ENCODE data around the gene CTSC. TPM values are rescaled to one million over a fixed set of nuclear protein-coding genes. Genes with fewer than 3 reads are reported as not detected.
"Not testable (repeated sequence)": the region's sequence is repeated elsewhere in the genome, so short reads cannot be mapped to it uniquely, and the experiment has no call there.

The CTSC gene
- total and polyA plus RNA-seq, 2 of the 13 experiments (the other 11 are each of a cell fraction or from before 2014, with no cell fraction given) = 144 to 210 TPM

DNA sequence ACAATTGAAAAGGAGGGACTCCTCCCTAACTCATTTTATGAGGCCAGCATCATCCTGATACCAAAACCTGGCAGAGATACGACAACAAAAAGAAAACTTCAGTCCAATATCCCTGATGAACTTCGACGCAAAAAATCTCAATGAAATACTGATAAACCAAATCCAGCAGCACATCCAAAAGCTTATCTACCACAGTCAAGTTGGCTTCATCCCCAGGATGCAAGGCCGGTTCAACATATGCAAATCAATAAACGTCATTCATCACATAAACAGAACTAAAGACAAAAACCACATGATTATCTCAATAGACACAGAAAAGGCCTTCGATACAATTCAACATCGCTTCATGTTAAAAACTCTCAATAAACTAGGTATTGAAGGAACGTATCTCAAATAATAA lies 14.7 kb downstream of the CTSC start:
- intact Hi-C loops (cut with micrococcal nuclease; ENCODE audit: unreplicated experiment); POLR2A ChIA-PET; H3K4me1 ChIP-seq (ENCODE audit: insufficient read depth, low read length); in situ Hi-C loops (cut with HindIII; ENCODE audit: extremely low pct_ligation_motif_present, low pct_unique_long_range_greater_than_20kb); H3K4me3 ChIP-seq (replicated peaks in 1 of 3; ENCODE audit: insufficient read depth in 1 of 3, low read depth in 2 of 3, low read length in 3 of 3); H3K36me3 ChIP-seq (replicated peaks in 1 of 2; ENCODE audit: control insufficient read depth in 1 of 2, insufficient read depth in 2 of 2, low read length in 2 of 2); H3K27me3 ChIP-seq (ENCODE audit: control insufficient read depth in 1 of 2, insufficient read depth in 2 of 2, low read length in 2 of 2); H3K79me2 ChIP-seq (ENCODE audit: insufficient read depth, low read length); BruUV-seq (replicated peaks); H3K27ac ChIP-seq (ENCODE audit: extremely low read length, insufficient read depth, low read length); H3K9me3 ChIP-seq (ENCODE audit: low read length); H2AFZ ChIP-seq (ENCODE audit: low read length); ATAC-seq; H3K9ac ChIP-seq (ENCODE audit: insufficient read depth, low read depth, low read length); H4K20me1 ChIP-seq (ENCODE audit: insufficient read depth, low read length); H3K4me2 ChIP-seq (ENCODE audit: low read depth, low read length); FAIRE-seq; DNase-seq (ENCODE audit: low spot score); CTCF ChIA-PET (ENCODE audit: low intra/inter-chr PET ratio, low total read pairs): not testable (repeated sequence)
- WGBS (ENCODE audit: low lambda C conversion rate) = 57% methylated on average over 8 of the region's 8 CpGs

DNA sequence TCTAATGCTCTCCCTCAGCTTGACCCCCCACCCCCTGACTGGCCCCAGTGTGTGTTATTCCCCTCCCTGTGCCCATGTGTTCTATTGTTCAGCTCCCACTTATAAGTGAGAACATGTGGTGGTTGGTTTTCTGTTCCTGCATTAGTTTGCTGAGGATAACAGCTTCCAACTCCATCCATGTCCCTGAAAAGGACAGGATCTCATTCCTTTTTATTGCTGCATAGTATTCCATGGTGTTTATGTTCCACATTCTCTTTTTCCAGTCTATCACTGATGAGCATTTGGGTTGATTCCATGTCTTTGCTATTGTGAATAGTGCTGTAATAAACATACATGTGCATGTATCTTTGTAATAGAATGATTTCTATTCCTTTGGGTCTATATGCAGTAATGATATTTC lies 16.1 kb downstream of the CTSC start:
- ATAC-seq; BruUV-seq (replicated peaks); H3K4me2 ChIP-seq (ENCODE audit: low read depth, low read length); H3K4me1 ChIP-seq (ENCODE audit: insufficient read depth, low read length); DNase-seq (ENCODE audit: low spot score); H3K9me3 ChIP-seq (ENCODE audit: low read length); H3K79me2 ChIP-seq (ENCODE audit: insufficient read depth, low read length); H3K27ac ChIP-seq (ENCODE audit: extremely low read length, insufficient read depth, low read length); in situ Hi-C loops (cut with HindIII; ENCODE audit: extremely low pct_ligation_motif_present, low pct_unique_long_range_greater_than_20kb); POLR2A ChIA-PET; H4K20me1 ChIP-seq (ENCODE audit: insufficient read depth, low read length); H3K4me3 ChIP-seq (replicated peaks in 1 of 3; ENCODE audit: insufficient read depth in 1 of 3, low read depth in 2 of 3, low read length in 3 of 3); CTCF ChIA-PET (ENCODE audit: low intra/inter-chr PET ratio, low total read pairs); intact Hi-C loops (cut with micrococcal nuclease; ENCODE audit: unreplicated experiment); H3K9ac ChIP-seq (ENCODE audit: insufficient read depth, low read depth, low read length); H2AFZ ChIP-seq (ENCODE audit: low read length); FAIRE-seq; H3K36me3 ChIP-seq (replicated peaks in 1 of 2; ENCODE audit: control insufficient read depth in 1 of 2, insufficient read depth in 2 of 2, low read length in 2 of 2); H3K27me3 ChIP-seq (ENCODE audit: control insufficient read depth in 1 of 2, insufficient read depth in 2 of 2, low read length in 2 of 2): not testable (repeated sequence)

DNA sequence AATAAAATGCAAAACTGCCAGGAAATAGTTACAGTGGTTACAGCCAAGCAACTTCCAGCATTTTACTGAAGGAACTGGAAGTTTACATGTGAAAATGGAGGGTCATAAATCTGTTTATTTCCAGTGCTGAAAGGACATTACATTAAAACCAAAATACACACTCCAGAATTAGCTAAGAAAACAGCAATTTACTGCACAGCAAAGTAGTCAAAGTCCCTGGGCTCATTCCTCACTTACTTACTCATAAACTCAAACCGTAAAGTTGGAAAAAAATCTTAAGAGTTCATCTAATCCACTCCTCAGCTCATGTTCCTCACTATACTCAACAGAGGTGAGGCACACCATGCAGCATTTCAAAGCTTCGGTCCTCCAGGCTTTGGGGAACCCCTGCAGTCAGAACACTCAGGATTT lies 17.4 kb downstream of the CTSC start:
- no peaks in the 10 kb centered on the region for H4K20me1 ChIP-seq (ENCODE audit: insufficient read depth, low read length)
- ChIA-PET CTCF (ENCODE audit: low intra/inter-chr PET ratio, low total read pairs) (no interaction called here), POLR2A (no interaction called here)
- no peaks in the 10 kb centered on the region for H3K36me3 ChIP-seq (replicated peaks in 1 of 2; ENCODE audit: control insufficient read depth in 1 of 2, insufficient read depth in 2 of 2, low read length in 2 of 2)
- H3K27ac ChIP-seq (ENCODE audit: extremely low read length, insufficient read depth, low read length) = no peak overlapping the region
- H3K4me1 ChIP-seq (ENCODE audit: insufficient read depth, low read length) = no peaks in the 10 kb centered on the region
- H3K4me2 ChIP-seq (ENCODE audit: low read depth, low read length) = no peak overlapping the region
- H3K79me2 ChIP-seq (ENCODE audit: insufficient read depth, low read length) = no peaks in the 10 kb centered on the region
- H2AFZ ChIP-seq (ENCODE audit: low read length) = no peak overlapping the region
- BruUV-seq (replicated peaks) = no TSS peak
- no peaks in the 10 kb centered on the region for H3K9me3 ChIP-seq (ENCODE audit: low read length)
- no peak overlapping the region for H3K4me3 ChIP-seq (replicated peaks in 1 of 3; ENCODE audit: insufficient read depth in 1 of 3, low read depth in 2 of 3, low read length in 3 of 3)
- H3K9ac ChIP-seq (ENCODE audit: insufficient read depth, low read depth, low read length) = no peak overlapping the region
- in situ Hi-C loops (cut with HindIII; ENCODE audit: extremely low pct_ligation_motif_present, low pct_unique_long_range_greater_than_20kb) = no loop called here
- intact Hi-C loops (cut with micrococcal nuclease; ENCODE audit: unreplicated experiment) = no loop called here
- FAIRE-seq (no peak), DNase-seq (ENCODE audit: low spot score) (no peak), ATAC-seq (no peak)
- no peaks in the 10 kb centered on the region for H3K27me3 ChIP-seq (ENCODE audit: control insufficient read depth in 1 of 2, insufficient read depth in 2 of 2, low read length in 2 of 2)
- 36% methylated on average over 2 of the region's 2 CpGs for WGBS (ENCODE audit: low lambda C conversion rate)
- TF ChIP-seq XBP1 (CRISPR knock-in tag; IDR thresholded peaks at IDR 0.05) (no peak), MEF2D (CRISPR knock-in tag; IDR thresholded peaks at IDR 0.05) (no peak), CHD2 (IDR thresholded peaks at IDR 0.05; ENCODE audit: low read depth, low read length) (no peak), RFX3 (CRISPR knock-in tag; IDR thresholded peaks at IDR 0.05) (no peak), MAZ (IDR thresholded peaks at IDR 0.05; ENCODE audit: borderline replicate concordance, low read depth, low read length) (no peak), MAZ (CRISPR knock-in tag; IDR thresholded peaks at IDR 0.05; ENCODE audit: low read depth) (no peak), ZNF160 (CRISPR knock-in tag; IDR thresholded peaks at IDR 0.05) (no peak), HHEX (CRISPR knock-in tag; IDR thresholded peaks at IDR 0.05) (no peak)
- TF ChIP-seq, protein P1, sequence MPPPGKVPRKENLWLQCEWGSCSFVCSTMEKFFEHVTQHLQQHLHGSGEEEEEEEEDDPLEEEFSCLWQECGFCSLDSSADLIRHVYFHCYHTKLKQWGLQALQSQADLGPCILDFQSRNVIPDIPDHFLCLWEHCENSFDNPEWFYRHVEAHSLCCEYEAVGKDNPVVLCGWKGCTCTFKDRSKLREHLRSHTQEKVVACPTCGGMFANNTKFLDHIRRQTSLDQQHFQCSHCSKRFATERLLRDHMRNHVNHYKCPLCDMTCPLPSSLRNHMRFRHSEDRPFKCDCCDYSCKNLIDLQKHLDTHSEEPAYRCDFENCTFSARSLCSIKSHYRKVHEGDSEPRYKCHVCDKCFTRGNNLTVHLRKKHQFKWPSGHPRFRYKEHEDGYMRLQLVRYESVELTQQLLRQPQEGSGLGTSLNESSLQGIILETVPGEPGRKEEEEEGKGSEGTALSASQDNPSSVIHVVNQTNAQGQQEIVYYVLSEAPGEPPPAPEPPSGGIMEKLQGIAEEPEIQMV (CRISPR knock-in tag; IDR thresholded peaks at IDR 0.05; ENCODE audit: low read depth) = no peak
- TF ChIP-seq, protein P2, sequence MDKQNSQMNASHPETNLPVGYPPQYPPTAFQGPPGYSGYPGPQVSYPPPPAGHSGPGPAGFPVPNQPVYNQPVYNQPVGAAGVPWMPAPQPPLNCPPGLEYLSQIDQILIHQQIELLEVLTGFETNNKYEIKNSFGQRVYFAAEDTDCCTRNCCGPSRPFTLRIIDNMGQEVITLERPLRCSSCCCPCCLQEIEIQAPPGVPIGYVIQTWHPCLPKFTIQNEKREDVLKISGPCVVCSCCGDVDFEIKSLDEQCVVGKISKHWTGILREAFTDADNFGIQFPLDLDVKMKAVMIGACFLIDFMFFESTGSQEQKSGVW (CRISPR knock-in tag; IDR thresholded peaks at IDR 0.05; ENCODE audit: borderline replicate concordance) = no peak
